HepG2 (cell line): ENCODE results near the gene ARPC5. TPM values are rescaled to one million over a fixed set of nuclear protein-coding genes. Genes with fewer than 3 reads are reported as not detected.

Source experiments
- BRD4 ChIP-seq: sonication (generic); formaldehyde crosslinking; IDR thresholded peaks from 2 replicates; pipeline ENCODE4 v1.4.0; 2020; ENCODE audit warnings: missing genetic modification reagents
- CBX1 ChIP-seq: IDR thresholded peaks from one replicate; pipeline ENCODE4 v1.6.1; 2016; ENCODE audit warnings: antibody characterized with exemption, low read depth
- HBP1 ChIP-seq: IDR thresholded peaks from 2 replicates; pipeline ENCODE4 v1.6.1; 2016; ENCODE audit warnings: low read depth, control low read depth
- IRF9 ChIP-seq: sonication (generic); formaldehyde crosslinking; IDR thresholded peaks from 2 replicates; pipeline ENCODE4 v1.8.0; 2022; ENCODE audit warnings: missing genetic modification reagents, mild to moderate bottlenecking, borderline replicate concordance
- TSC22D2 ChIP-seq: sonication (generic); formaldehyde crosslinking; IDR thresholded peaks from 2 replicates; pipeline ENCODE4 v1.5.1; 2020; ENCODE audit warnings: missing genetic modification reagents, mild to moderate bottlenecking, borderline replicate concordance
- ZBTB39 ChIP-seq: sonication (generic); formaldehyde crosslinking; IDR thresholded peaks from 2 replicates; pipeline ENCODE4 v1.5.0; 2020; ENCODE audit warnings: missing genetic modification reagents
- ZNF143 ChIP-seq: sonication (generic); formaldehyde crosslinking; IDR thresholded peaks from 2 replicates; pipeline ENCODE4 v1.4.0; 2020; ENCODE audit warnings: missing genetic modification reagents
- ZNF24 ChIP-seq: fragments of 450-650 bp; IDR thresholded peaks from 2 replicates; pipeline ENCODE4 v1.6.1; 2017; ENCODE audit warnings: antibody characterized with exemption, mild to moderate bottlenecking
- ZNF432 ChIP-seq: sonication (generic); formaldehyde crosslinking; IDR thresholded peaks from 2 replicates; pipeline ENCODE4 v1.5.0; 2020; ENCODE audit warnings: missing genetic modification reagents, mild to moderate bottlenecking, borderline replicate concordance
- ZNF501 ChIP-seq: sonication (generic); formaldehyde crosslinking; IDR thresholded peaks from 2 replicates; pipeline ENCODE4 v1.5.1; 2020; ENCODE audit warnings: mild to moderate bottlenecking, moderate library complexity, missing genetic modification reagents
- ZNF572 ChIP-seq: sonication (generic); formaldehyde crosslinking; IDR thresholded peaks from 2 replicates; pipeline ENCODE4 v1.5.1; 2020; ENCODE audit warnings: mild to moderate bottlenecking, missing genetic modification reagents
- ZNF784 ChIP-seq: sonication (generic); formaldehyde crosslinking; IDR thresholded peaks from 2 replicates; pipeline ENCODE4 v1.5.1; 2020; ENCODE audit warnings: missing genetic modification reagents, mild to moderate bottlenecking, borderline replicate concordance
- polyA plus RNA-seq, 8 experiments: library from polyadenylated mRNA; depleted of rRNA in 3 of 8; stranded (reverse) in 7 of 8; unstranded in 1 of 8; fragments of >200 nt; fragmentation: Illumina TruSeq in 4 of 8; extraction: Trizol in 4 of 8; gene quantifications; 2 replicates each; pipeline versions ENCODE4 v1.2.1 to v1.2.3, GENCODE V29; 2011 to 2016; ENCODE audit warnings: low read depth in 4 of 8, missing spikeins in 1 of 8, mixed read lengths in 1 of 8; ENCODE audit not compliant: insufficient read depth in 1 of 8
- total RNA-seq, 5 experiments: library from RNA; depleted of rRNA; stranded (reverse); fragments of >200 nt; fragmentation: Illumina TruSeq; extraction: Trizol; gene quantifications; 2 replicates each; pipeline ENCODE4 v1.2.3, GENCODE V29; 2016; ENCODE audit warnings: low read depth in 1 of 5
- TF ChIP-seq, protein P1 (sequence below): IDR thresholded peaks from 2 replicates; pipeline ENCODE4 v1.6.1; 2016
- TF ChIP-seq, protein P2 (sequence below): sonication (generic); formaldehyde crosslinking; IDR thresholded peaks from 2 replicates; pipeline ENCODE4 v1.8.1; 2023; ENCODE audit warnings: mild to moderate bottlenecking, missing genetic modification reagents
- TF ChIP-seq, protein P3 (sequence below): sonication (generic); formaldehyde crosslinking; IDR thresholded peaks from 2 replicates; pipeline ENCODE4 v1.4.0; 2020; ENCODE audit warnings: missing genetic modification reagents, mild to moderate bottlenecking, borderline replicate concordance

The ARPC5 gene
- total and polyA plus RNA-seq, 2 of the 13 experiments (the other 11 are each of a cell fraction or from before 2014, with no cell fraction given) = 48.4 to 106 TPM

GRCh38 chr1:183635099-183635605 is 431 bp downstream of the ARPC5 start (continued):
- TF ChIP-seq IRF9 = no peak
- TF ChIP-seq, protein P1, sequence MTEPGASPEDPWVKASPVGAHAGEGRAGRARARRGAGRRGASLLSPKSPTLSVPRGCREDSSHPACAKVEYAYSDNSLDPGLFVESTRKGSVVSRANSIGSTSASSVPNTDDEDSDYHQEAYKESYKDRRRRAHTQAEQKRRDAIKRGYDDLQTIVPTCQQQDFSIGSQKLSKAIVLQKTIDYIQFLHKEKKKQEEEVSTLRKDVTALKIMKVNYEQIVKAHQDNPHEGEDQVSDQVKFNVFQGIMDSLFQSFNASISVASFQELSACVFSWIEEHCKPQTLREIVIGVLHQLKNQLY (CRISPR knock-in tag) = no peak
- TF ChIP-seq, protein P2, sequence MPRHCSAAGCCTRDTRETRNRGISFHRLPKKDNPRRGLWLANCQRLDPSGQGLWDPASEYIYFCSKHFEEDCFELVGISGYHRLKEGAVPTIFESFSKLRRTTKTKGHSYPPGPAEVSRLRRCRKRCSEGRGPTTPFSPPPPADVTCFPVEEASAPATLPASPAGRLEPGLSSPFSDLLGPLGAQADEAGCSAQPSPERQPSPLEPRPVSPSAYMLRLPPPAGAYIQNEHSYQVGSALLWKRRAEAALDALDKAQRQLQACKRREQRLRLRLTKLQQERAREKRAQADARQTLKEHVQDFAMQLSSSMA (CRISPR knock-in tag) = no peak
- TF ChIP-seq BRD4 (CRISPR knock-in tag) = 0 out of 2 replicates have a peak, but pooled peaks have one; percentile 57
- TF ChIP-seq CBX1 = no peak
- TF ChIP-seq ZNF501 = no peak; the same call in 1 of the 2 replicates
- no peak for TF ChIP-seq ZNF432 (CRISPR knock-in tag)
- no peak for TF ChIP-seq ZNF24
- no peak for TF ChIP-seq ZBTB39 (CRISPR knock-in tag)
- no peak for TF ChIP-seq ZNF143 (CRISPR knock-in tag)
- TF ChIP-seq ZNF784 (CRISPR knock-in tag) = no peak
- no peak for TF ChIP-seq HBP1 (CRISPR knock-in tag)
- no peak for TF ChIP-seq TSC22D2 (CRISPR knock-in tag)
- TF ChIP-seq, protein P3, sequence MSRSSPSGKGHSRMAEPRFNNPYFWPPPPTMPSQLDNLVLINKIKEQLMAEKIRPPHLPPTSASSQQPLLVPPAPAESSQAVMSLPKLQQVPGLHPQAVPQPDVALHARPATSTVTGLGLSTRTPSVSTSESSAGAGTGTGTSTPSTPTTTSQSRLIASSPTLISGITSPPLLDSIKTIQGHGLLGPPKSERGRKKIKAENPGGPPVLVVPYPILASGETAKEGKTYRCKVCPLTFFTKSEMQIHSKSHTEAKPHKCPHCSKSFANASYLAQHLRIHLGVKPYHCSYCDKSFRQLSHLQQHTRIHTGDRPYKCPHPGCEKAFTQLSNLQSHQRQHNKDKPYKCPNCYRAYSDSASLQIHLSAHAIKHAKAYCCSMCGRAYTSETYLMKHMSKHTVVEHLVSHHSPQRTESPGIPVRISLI = no peak
- no peak for TF ChIP-seq ZNF572
